H1 (cell line): ENCODE measurements around the gene CRK. TPM values are rescaled to one million over a fixed set of nuclear protein-coding genes. Genes with fewer than 3 reads are reported as not detected.

Experiments
- CTCF ChIA-PET: fragments of 300-600 bp; sonication (Branson Sonifier 250); formaldehyde crosslinking; loops from one replicate; lab custom pipeline; 2021; ENCODE audit not compliant: partially characterized antibody; lab: Charles Lee
- POLR2A ChIA-PET: fragments of 300-600 bp; sonication (Branson Sonifier 250); formaldehyde crosslinking; loops from one replicate; lab custom pipeline; 2021; ENCODE audit warnings: inconsistent platforms; ENCODE audit not compliant: partially characterized antibody; lab: Charles Lee
- DNase-seq, 2 experiments: peaks; one replicate each; pipeline versions ENCODE4 v3.0.0 to v3.0.0-alpha.2; 2010 to 2022; ENCODE audit warnings: low spot score in 2 of 2, low read depth in 1 of 2, mixed read lengths in 1 of 2
- FAIRE-seq: peaks from 2 replicates; lab custom pipeline; 2011; peaks lifted over from hg19 to GRCh38; lab: Jason Lieb, UNC
- H2AFZ ChIP-seq: 2 replicates; pipeline ENCODE4 v1.8.1; 2012; ENCODE audit warnings: low read length, inconsistent platforms
- H2AK5ac ChIP-seq: 2 replicates; pipeline ENCODE4 v1.6.1; 2013; ENCODE audit warnings: low read depth, low read length
- H2BK120ac ChIP-seq: replicated peaks from 2 replicates; pipeline ENCODE3; 2013; ENCODE audit warnings: low read depth, low read length, inconsistent platforms
- H2BK12ac ChIP-seq: 2 replicates; pipeline ENCODE4 v1.6.1; 2013; ENCODE audit warnings: low read depth, low read length
- H2BK15ac ChIP-seq: 2 replicates; pipeline ENCODE4 v1.6.1; 2013; ENCODE audit warnings: low read length
- H2BK20ac ChIP-seq: 2 replicates; pipeline ENCODE4 v1.6.1; 2013; ENCODE audit warnings: low read length
- H2BK5ac ChIP-seq: 2 replicates; pipeline ENCODE4 v1.6.1; 2013; ENCODE audit warnings: low read depth, low read length
- H3K14ac ChIP-seq: 2 replicates; pipeline ENCODE4 v1.6.1; 2013; ENCODE audit warnings: inconsistent platforms; ENCODE audit not compliant: insufficient read length
- H3K18ac ChIP-seq: 2 replicates; pipeline ENCODE4 v1.6.1; 2013; ENCODE audit warnings: low read length; ENCODE audit errors: extremely low read depth
- H3K23ac ChIP-seq: 2 replicates; pipeline ENCODE4 v1.6.1; 2013; ENCODE audit warnings: inconsistent platforms; ENCODE audit not compliant: insufficient read length
- H3K23me2 ChIP-seq: 2 replicates; pipeline ENCODE4 v1.6.1; 2013; ENCODE audit warnings: low read depth, low read length
- H3K27ac ChIP-seq: 2 replicates; pipeline ENCODE4 v1.6.1; 2011; ENCODE audit warnings: low read depth, low read length, inconsistent platforms
- H3K27me3 ChIP-seq, 4 experiments: replicated peaks in 1 of 4; 1 replicate in 1 of 4; 2 replicates in 3 of 4; pipeline versions ENCODE4 v1.6.1 to v1.8.1; 2011 to 2013; ENCODE audit warnings: low read length in 3 of 4, mild to moderate bottlenecking in 3 of 4, inconsistent platforms in 2 of 4, mixed read lengths in 2 of 4, moderate library complexity in 1 of 4; ENCODE audit not compliant: control insufficient read depth in 3 of 4, insufficient read depth in 3 of 4; ENCODE audit errors: extremely low read depth in 1 of 4
- H3K36me3 ChIP-seq, 4 experiments: 2 replicates each; pipeline versions ENCODE4 v1.6.1 to v1.8.1; 2011 to 2013; ENCODE audit warnings: mild to moderate bottlenecking in 4 of 4, low read length in 3 of 4, moderate library complexity in 2 of 4, control low read depth in 1 of 4, inconsistent platforms in 1 of 4; ENCODE audit not compliant: insufficient read depth in 4 of 4, control insufficient read depth in 2 of 4
- H3K4ac ChIP-seq: replicated peaks from 2 replicates; pipeline ENCODE3; 2013; ENCODE audit warnings: low read length, low read depth, mixed read lengths, inconsistent platforms; ENCODE audit not compliant: insufficient read length
- H3K4me1 ChIP-seq, 4 experiments: replicated peaks in 1 of 4; 1 replicate in 1 of 4; 2 replicates in 3 of 4; pipeline versions ENCODE4 v1.6.1 to v1.8.1; 2011 to 2013; ENCODE audit warnings: low read length in 3 of 4, inconsistent platforms in 2 of 4, mixed read lengths in 1 of 4; ENCODE audit not compliant: insufficient read depth in 4 of 4, control insufficient read depth in 3 of 4
- H3K4me2 ChIP-seq, 2 experiments: 2 replicates each; pipeline versions ENCODE4 v1.6.1 to v1.8.1; 2011 to 2013; ENCODE audit warnings: low read depth in 2 of 2, low read length in 2 of 2, control low read depth in 1 of 2, inconsistent platforms in 1 of 2, mild to moderate bottlenecking in 1 of 2; ENCODE audit not compliant: insufficient read depth in 1 of 2
- H3K4me3 ChIP-seq, 4 experiments: fragments of 200-600, 300-600 bp in 1 of 4; sonication (generic), shearing (Covaris generic), sonication (Bioruptor Twin) in 1 of 4; 2 replicates each; pipeline versions ENCODE4 v1.5.1 to v1.8.1; 2011 to 2016; ENCODE audit warnings: low read length in 4 of 4, low read depth in 3 of 4, control low read depth in 2 of 4, inconsistent platforms in 2 of 4, mild to moderate bottlenecking in 2 of 4, mixed read lengths in 1 of 4, moderate library complexity in 1 of 4; ENCODE audit not compliant: insufficient read depth in 2 of 4; ENCODE audit errors: extremely low read depth in 1 of 4
- H3K56ac ChIP-seq: replicated peaks from 2 replicates; pipeline ENCODE3; 2013; ENCODE audit warnings: low read depth, mild to moderate bottlenecking, mixed read lengths, low read length, inconsistent platforms; ENCODE audit not compliant: insufficient read length
- H3K79me1 ChIP-seq: 2 replicates; pipeline ENCODE4 v1.6.1; 2013; ENCODE audit warnings: low read depth, low read length, control low read depth
- H3K79me2 ChIP-seq, 2 experiments: 2 replicates each; pipeline versions ENCODE4 v1.6.1 to v1.8.1; 2012 to 2013; ENCODE audit warnings: low read length in 2 of 2, mild to moderate bottlenecking in 2 of 2, inconsistent platforms in 1 of 2; ENCODE audit not compliant: insufficient read depth in 2 of 2, control insufficient read depth in 1 of 2
- H3K9ac ChIP-seq, 4 experiments: replicated peaks in 1 of 4; 1 replicate in 1 of 4; 2 replicates in 3 of 4; pipeline versions ENCODE4 v1.6.1 to v1.8.1; 2011 to 2013; ENCODE audit warnings: low read depth in 3 of 4, low read length in 3 of 4, control low read depth in 2 of 4, mild to moderate bottlenecking in 2 of 4, moderate library complexity in 2 of 4, inconsistent platforms in 1 of 4; ENCODE audit errors: extremely low read depth in 1 of 4
- H3K9me3 ChIP-seq, 2 experiments: 2 replicates each; pipeline versions ENCODE4 v1.6.1 to v1.8.1; 2012 to 2013; ENCODE audit warnings: mild to moderate bottlenecking in 2 of 2, moderate library complexity in 2 of 2, control low read depth in 1 of 2, inconsistent platforms in 1 of 2, low read depth in 1 of 2, low read length in 1 of 2, mixed read lengths in 1 of 2; ENCODE audit not compliant: insufficient read depth in 2 of 2
- H4K20me1 ChIP-seq, 2 experiments: replicated peaks in 1 of 2; 2 replicates each; pipeline versions ENCODE3 to v1.8.1; 2011 to 2013; ENCODE audit warnings: inconsistent platforms in 2 of 2, low read length in 2 of 2, mild to moderate bottlenecking in 1 of 2; ENCODE audit not compliant: insufficient read depth in 2 of 2, control insufficient read depth in 1 of 2
- H4K5ac ChIP-seq: 2 replicates; pipeline ENCODE4 v1.6.1; 2013; ENCODE audit warnings: low read length, low read depth, mixed read lengths, inconsistent platforms; ENCODE audit not compliant: insufficient read length
- H4K8ac ChIP-seq: 2 replicates; pipeline ENCODE4 v1.8.0; 2013; ENCODE audit warnings: mild to moderate bottlenecking, moderate library complexity, low read length, inconsistent platforms; ENCODE audit not compliant: insufficient read depth; ENCODE audit errors: extremely low read depth
- H4K91ac ChIP-seq: replicated peaks from 2 replicates; pipeline ENCODE3; 2013; ENCODE audit warnings: low read length, mixed read lengths, inconsistent platforms; ENCODE audit not compliant: insufficient read length
- ASH2L ChIP-seq: fragments of 200-600, 300-600 bp; sonication (generic); IDR thresholded peaks from one replicate; pipeline ENCODE4 v1.7.1; 2017; ENCODE audit warnings: low read length
- CEBPB ChIP-seq: IDR thresholded peaks from 2 replicates; pipeline ENCODE4 v1.6.1; 2012; ENCODE audit warnings: low read depth, low read length
- MAX ChIP-seq: IDR thresholded peaks from 2 replicates; pipeline ENCODE4 v1.6.1; 2012; ENCODE audit warnings: inconsistent platforms
- SP1 ChIP-seq: IDR thresholded peaks from 2 replicates; pipeline ENCODE4 v1.6.1; 2011; ENCODE audit warnings: low read depth, low read length
- SRF ChIP-seq: IDR thresholded peaks from 2 replicates; pipeline ENCODE4 v1.6.1; 2011; ENCODE audit warnings: mild to moderate bottlenecking, low read depth, low read length, moderate library complexity
- WGBS, 2 experiments: shearing (Covaris generic) in 1 of 2; methylation state at CpG; one replicate each; pipeline versions ENCODE4 v1.1.6 to v1.1.7; 2013 to 2015; ENCODE audit warnings: low lambda C conversion rate in 2 of 2, mixed read lengths in 2 of 2, inconsistent platforms in 1 of 2, low coverage in 1 of 2, missing lambda C conversion rate in 1 of 2; ENCODE audit not compliant: insufficient replicate concordance in 2 of 2, insufficient coverage in 1 of 2, insufficient read length in 1 of 2; ENCODE audit errors: extremely low coverage in 1 of 2, missing lambda C conversion rate in 1 of 2; 5-methylcytosine and 5-hydroxymethylcytosine counted together
- polyA plus RNA-seq, 7 experiments: library from polyadenylated mRNA; depleted of rRNA in 3 of 7; stranded (reverse) in 5 of 7; unstranded in 2 of 7; fragments of >200 nt in 5 of 7; fragments of 200-250 nt in 2 of 7; gene quantifications; 1 replicate in 5 of 7; 2 replicates in 1 of 7; 4 replicates in 1 of 7; pipeline versions ENCODE4 v1.2.1 to v1.2.3, GENCODE V29; 2011 to 2013; ENCODE audit warnings: missing spikeins in 2 of 7, mixed read lengths in 2 of 7
- total RNA-seq: library from RNA; stranded (reverse); fragmentation: NEBNext Ultra II Directional; extraction: Animal tissue kit (Norgen Biotek cat#: 25700); gene quantifications from 2 replicates; pipeline ENCODE4 v1.2.1, GENCODE V29; 2021

The CRK gene
- total and polyA plus RNA-seq, 2 of the 8 experiments (the other 6 are each of a cell fraction or from before 2014, with no cell fraction given) = 32.8 to 57.1 TPM

- Histone ChIP-seq H4K8ac (no peak overlapping the region), H2BK5ac (no peak overlapping the region), H3K23me2 (no peaks in the 10 kb centered on the region), H4K91ac (no peak overlapping the region), H2BK120ac (no peak overlapping the region), H3K9ac (no peak overlapping the region), H3K36me3 (peaks cover 0 to 2% (median 0%) of the 10 kb centered on the region in 4 experiments; a peak in 2 of 8 replicates), H2BK12ac (no peak overlapping the region), H3K4me2 (no peak overlapping the region), H3K27ac (no peak overlapping the region), H4K20me1 (peaks cover 5 to 24% of the 10 kb centered on the region in 2 experiments), H4K5ac (no peak overlapping the region), H3K9me3 (no peaks in the 10 kb centered on the region), H3K18ac (no peak overlapping the region), H3K4ac (no peak overlapping the region), H3K23ac (no peak overlapping the region), H3K27me3 (no peaks in the 10 kb centered on the region), H3K79me2 (peaks cover 53 to 90% of the 10 kb centered on the region in 2 experiments), H2BK20ac (no peak overlapping the region), H3K14ac (no peak overlapping the region), H3K56ac (no peak overlapping the region), H2BK15ac (no peak overlapping the region), H3K4me1 (no peaks in the 10 kb centered on the region), H3K4me3 (no peak overlapping the region), H2AFZ (no peak overlapping the region), H3K79me1 (peaks cover 3% of the 10 kb centered on the region), H2AK5ac (no peak overlapping the region)
- DNase-seq = no peak
- ChIA-PET POLR2A (interaction anchor here (1.0 to 2.8 kb wide), 3 partner anchors 9 to 47 kb away, joined by 4 to 9 read pairs (median 5); partner anchors contain the start of genes CRK and YWHAE), CTCF (interaction anchor here (0.8 kb wide), 1 partner anchor 10 kb away, joined by 3 read pairs; no protein-coding TSS in a partner anchor)
- FAIRE-seq = no peak
- WGBS, 2 experiments = 96% methylated on average over 7 of the region's 7 CpGs; no CpG with 5 or more reads in 1 of the 2 experiments
- TF ChIP-seq SRF = no peak
- TF ChIP-seq ASH2L = no peak
- no peak for TF ChIP-seq CEBPB
- no peak for TF ChIP-seq MAX
- TF ChIP-seq SP1 = no peak
These were observed 9.0 kb downstream of the CRK start for GRCh38 chr17:1447052-1447451.
